Measurements from ENCODE around the gene PCNX2.

DNA sequence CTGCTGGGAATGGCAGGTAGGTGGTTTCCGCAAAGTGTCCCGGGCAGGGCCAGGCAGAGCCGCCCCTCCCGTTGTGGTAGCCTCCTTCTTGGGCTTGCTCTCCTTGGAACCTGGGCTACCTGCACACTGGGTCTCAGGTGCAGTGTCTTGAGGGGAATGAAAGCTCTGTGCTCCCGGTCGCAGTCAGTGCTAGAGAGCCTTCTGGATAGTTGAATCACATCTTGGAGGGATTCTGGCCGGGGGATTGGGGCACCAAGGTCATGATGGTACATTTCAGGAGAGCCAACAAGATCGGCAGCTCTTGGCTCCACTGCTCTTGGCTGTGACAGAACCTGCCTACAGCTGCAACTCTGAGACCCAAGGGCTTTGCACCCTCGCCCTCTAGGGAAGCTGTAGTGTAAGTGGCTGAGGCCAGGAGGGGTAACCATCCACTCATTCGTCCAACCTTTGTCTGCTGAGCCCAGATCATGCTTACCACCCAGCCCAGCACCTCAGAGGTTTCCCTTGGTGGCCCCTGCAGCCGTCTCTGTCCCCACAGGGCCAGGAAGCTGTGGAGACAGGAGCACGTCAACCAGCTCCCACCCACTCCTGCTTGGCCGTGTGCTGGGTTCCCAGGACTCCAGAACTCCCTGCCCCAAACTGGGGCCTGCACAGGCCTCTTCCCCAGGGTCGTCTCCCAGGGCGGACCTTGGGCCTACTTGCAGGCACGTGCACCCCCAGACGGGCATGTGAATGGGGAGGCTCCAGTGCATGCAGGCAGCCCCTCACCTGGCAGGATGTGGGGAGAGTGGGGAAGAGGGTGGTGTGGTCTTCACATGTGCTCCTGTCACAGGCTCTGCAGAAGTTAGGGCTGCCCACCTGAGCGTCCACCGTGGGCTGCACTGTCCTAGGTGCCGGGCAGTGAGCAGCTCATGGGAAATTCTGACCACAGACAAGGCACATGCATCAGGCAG is 305.1 kb downstream of the PCNX2 start:
- TF ChIP-seq, protein P1, sequence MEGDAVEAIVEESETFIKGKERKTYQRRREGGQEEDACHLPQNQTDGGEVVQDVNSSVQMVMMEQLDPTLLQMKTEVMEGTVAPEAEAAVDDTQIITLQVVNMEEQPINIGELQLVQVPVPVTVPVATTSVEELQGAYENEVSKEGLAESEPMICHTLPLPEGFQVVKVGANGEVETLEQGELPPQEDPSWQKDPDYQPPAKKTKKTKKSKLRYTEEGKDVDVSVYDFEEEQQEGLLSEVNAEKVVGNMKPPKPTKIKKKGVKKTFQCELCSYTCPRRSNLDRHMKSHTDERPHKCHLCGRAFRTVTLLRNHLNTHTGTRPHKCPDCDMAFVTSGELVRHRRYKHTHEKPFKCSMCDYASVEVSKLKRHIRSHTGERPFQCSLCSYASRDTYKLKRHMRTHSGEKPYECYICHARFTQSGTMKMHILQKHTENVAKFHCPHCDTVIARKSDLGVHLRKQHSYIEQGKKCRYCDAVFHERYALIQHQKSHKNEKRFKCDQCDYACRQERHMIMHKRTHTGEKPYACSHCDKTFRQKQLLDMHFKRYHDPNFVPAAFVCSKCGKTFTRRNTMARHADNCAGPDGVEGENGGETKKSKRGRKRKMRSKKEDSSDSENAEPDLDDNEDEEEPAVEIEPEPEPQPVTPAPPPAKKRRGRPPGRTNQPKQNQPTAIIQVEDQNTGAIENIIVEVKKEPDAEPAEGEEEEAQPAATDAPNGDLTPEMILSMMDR (IDR thresholded peaks at IDR 0.05): no peak
- TF ChIP-seq POLR2A (IDR thresholded peaks at IDR 0.05): no peak

All from stomach (tissue), 4 donors.